Endodermal cell (in vitro differentiated cells): ENCODE measurements around the gene MST1. TPM values are rescaled to one million over a fixed set of nuclear protein-coding genes. Genes with fewer than 3 reads are reported as not detected.

Source experiments
- DNase-seq: peaks from one replicate; pipeline ENCODE4 v3.0.0-alpha.2; 2017
- H3K27ac ChIP-seq: 2 replicates; pipeline ENCODE4 v1.5.1; 2013; ENCODE audit warnings: mild to moderate bottlenecking, low read depth, low read length, moderate library complexity
- H3K27me3 ChIP-seq: 2 replicates; pipeline ENCODE4 v1.6.1; 2013; ENCODE audit warnings: mild to moderate bottlenecking, low read length, moderate library complexity; ENCODE audit not compliant: insufficient read depth, control insufficient read depth, poor library complexity, severe bottlenecking
- H3K36me3 ChIP-seq: 2 replicates; pipeline ENCODE4 v1.7.0; 2013; ENCODE audit warnings: mild to moderate bottlenecking, low read length, moderate library complexity; ENCODE audit not compliant: control insufficient read depth, insufficient read depth
- H3K4me1 ChIP-seq: one replicate; pipeline ENCODE4 v1.7.0; 2013; ENCODE audit warnings: low read length; ENCODE audit not compliant: control insufficient read depth, insufficient read depth
- H3K4me3 ChIP-seq: 2 replicates; pipeline ENCODE4 v1.5.1; 2013; ENCODE audit warnings: mild to moderate bottlenecking, low read length, moderate library complexity
- H3K9ac ChIP-seq: 2 replicates; pipeline ENCODE4 v1.6.1; 2013; ENCODE audit warnings: mild to moderate bottlenecking, low read length, moderate library complexity; ENCODE audit not compliant: poor library complexity, severe bottlenecking; ENCODE audit errors: extremely low read depth
- H3K9me3 ChIP-seq: 2 replicates; pipeline ENCODE4 v1.6.1; 2013; ENCODE audit warnings: mild to moderate bottlenecking, low read length, moderate library complexity; ENCODE audit not compliant: control insufficient read depth
- H3K27ac Mint-ChIP-seq: 2 replicates; pipeline ENCODE4 v1.8.0; 2020; ENCODE audit warnings: mixed read lengths
- H3K27me3 Mint-ChIP-seq: 2 replicates; pipeline ENCODE4 v1.8.0; 2021; ENCODE audit warnings: mild to moderate bottlenecking, mixed read lengths; ENCODE audit not compliant: insufficient read depth
- H3K36me3 Mint-ChIP-seq: 2 replicates; pipeline ENCODE4 v1.8.0; 2020; ENCODE audit warnings: low read depth, mixed read lengths
- H3K4me1 Mint-ChIP-seq: 2 replicates; pipeline ENCODE4 v1.8.0; 2020; ENCODE audit warnings: mixed read lengths
- H3K4me3 Mint-ChIP-seq: 2 replicates; pipeline ENCODE4 v1.8.0; 2020; ENCODE audit warnings: mild to moderate bottlenecking, moderate library complexity, mixed read lengths
- H3K9me3 Mint-ChIP-seq: 2 replicates; pipeline ENCODE4 v1.8.0; 2020; ENCODE audit warnings: mild to moderate bottlenecking, mixed read lengths
- WGBS, 2 experiments: methylation state at CpG; one replicate each; pipeline versions ENCODE4 v1.1.5 to v1.1.7; 2013; ENCODE audit warnings: missing lambda C conversion rate in 2 of 2, mixed read lengths in 1 of 2; ENCODE audit not compliant: insufficient coverage in 1 of 2, insufficient read length in 1 of 2; 5-methylcytosine and 5-hydroxymethylcytosine counted together
- total RNA-seq, 2 donors: library from RNA; stranded (reverse); fragmentation: NEBNext Ultra II Directional in 1 of 2; extraction: Animal tissue kit (Norgen Biotek cat#: 25700) in 1 of 2; gene quantifications; 2 replicates in 1 of 2; 3 replicates in 1 of 2; pipeline ENCODE4 v1.2.1, GENCODE V29; 2021
- TF ChIP-seq, protein P1 (sequence below): fragments of 200-600 bp; sonication (generic); conservative IDR thresholded peaks from 2 replicates; pipeline ENCODE4 v1.5.0; 2021; ENCODE audit warnings: antibody characterized with exemption, mild to moderate bottlenecking

MST1 gene
- total RNA-seq, 2 donors from 2014 or later = 30.8 to 35.5 TPM

DNA sequence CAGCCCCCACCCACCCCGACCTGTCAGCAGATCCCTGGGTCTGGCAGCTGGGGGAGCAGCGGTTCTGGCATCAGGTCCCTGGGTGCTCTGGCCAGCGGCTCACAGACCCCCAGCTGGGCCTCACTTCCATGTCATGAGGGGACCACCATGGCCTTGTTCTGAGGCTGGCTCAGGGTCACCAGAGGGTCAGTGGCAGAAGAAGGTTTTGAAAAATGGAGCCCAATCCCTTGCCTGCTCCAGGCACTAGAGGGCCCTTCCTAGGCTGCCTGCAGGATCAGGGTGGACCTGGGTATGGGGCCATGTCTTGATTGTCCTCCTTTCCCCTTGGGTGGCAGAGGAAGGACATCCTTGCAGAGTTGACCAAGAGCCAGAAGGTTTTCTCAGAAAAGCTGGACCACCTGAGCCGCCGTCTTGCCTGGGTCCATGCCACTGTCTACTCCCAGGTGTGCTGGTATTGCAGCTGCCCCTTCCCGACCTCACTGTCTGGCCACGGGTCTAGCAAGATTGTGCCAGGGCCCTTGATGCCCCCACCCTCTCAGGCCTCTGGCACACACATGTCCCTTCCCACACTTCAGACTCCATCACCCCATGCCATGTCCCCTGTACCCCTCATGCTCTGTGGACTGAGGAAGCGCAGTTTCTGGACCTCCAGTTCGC is 17.3 kb upstream of the MST1 start:
- Mint-ChIP-seq H3K4me1 (no peaks in the 10 kb centered on the region), H3K27me3 (no peaks in the 10 kb centered on the region), H3K9me3 (no peaks in the 10 kb centered on the region), H3K36me3 (peaks cover 12% of the 10 kb centered on the region), H3K27ac (no peak overlapping the region), H3K4me3 (no peak overlapping the region)
- Histone ChIP-seq H3K4me3 (no peak overlapping the region), H3K4me1 (no peaks in the 10 kb centered on the region), H3K36me3 (peaks cover 5% of the 10 kb centered on the region), H3K9ac (no peak overlapping the region), H3K9me3 (no peaks in the 10 kb centered on the region), H3K27ac (no peak overlapping the region), H3K27me3 (no peaks in the 10 kb centered on the region)
- TF ChIP-seq, protein P1, sequence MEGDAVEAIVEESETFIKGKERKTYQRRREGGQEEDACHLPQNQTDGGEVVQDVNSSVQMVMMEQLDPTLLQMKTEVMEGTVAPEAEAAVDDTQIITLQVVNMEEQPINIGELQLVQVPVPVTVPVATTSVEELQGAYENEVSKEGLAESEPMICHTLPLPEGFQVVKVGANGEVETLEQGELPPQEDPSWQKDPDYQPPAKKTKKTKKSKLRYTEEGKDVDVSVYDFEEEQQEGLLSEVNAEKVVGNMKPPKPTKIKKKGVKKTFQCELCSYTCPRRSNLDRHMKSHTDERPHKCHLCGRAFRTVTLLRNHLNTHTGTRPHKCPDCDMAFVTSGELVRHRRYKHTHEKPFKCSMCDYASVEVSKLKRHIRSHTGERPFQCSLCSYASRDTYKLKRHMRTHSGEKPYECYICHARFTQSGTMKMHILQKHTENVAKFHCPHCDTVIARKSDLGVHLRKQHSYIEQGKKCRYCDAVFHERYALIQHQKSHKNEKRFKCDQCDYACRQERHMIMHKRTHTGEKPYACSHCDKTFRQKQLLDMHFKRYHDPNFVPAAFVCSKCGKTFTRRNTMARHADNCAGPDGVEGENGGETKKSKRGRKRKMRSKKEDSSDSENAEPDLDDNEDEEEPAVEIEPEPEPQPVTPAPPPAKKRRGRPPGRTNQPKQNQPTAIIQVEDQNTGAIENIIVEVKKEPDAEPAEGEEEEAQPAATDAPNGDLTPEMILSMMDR = no peak
- WGBS, 2 experiments = 91 to 100% methylated on average over 6 to 9 of the region's 9 CpGs
- no peak for DNase-seq

DNA sequence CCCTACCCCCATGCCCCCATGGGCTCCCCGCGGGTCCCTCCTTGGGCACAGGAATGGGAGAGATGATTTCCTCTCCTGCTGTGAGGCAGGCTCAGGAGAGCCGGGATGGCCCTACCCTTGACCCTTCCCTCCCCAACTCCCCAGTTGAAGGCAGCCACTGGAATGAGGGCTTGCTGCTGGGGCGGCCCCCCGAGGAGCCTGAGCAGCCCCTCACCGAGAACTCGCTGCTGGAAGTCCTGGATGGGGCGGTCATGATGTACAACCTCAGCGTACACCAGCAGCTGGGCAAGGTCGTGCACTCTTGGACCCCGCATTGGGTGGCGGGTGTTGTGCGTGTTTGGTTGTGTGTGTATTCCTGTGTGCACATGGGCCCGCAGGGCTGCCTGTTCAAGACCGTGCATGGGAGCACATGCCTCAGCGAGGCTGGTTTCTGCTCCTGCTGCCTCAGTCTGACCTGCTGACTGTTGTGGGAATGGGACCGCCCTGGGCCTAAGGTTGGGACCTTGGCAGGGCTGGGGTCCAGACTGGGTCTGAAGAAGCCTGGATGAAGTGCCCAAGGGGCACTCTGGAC is 16.2 kb upstream of the MST1 start:
- H3K4me3 ChIP-seq = no peak overlapping the region
- Mint-ChIP-seq H3K27me3 (no peaks in the 10 kb centered on the region), H3K9me3 (no peaks in the 10 kb centered on the region), H3K4me1 (no peaks in the 10 kb centered on the region), H3K27ac (no peak overlapping the region), H3K36me3 (peaks cover 16% of the 10 kb centered on the region), H3K4me3 (no peak overlapping the region)
- 93 to 95% methylated on average over 9 to 17 of the region's 17 CpGs for WGBS, 2 experiments
- no peaks in the 10 kb centered on the region for H3K27me3 ChIP-seq
- no peaks in the 10 kb centered on the region for H3K9me3 ChIP-seq
- no peak for DNase-seq
- no peak overlapping the region for H3K27ac ChIP-seq
- H3K9ac ChIP-seq = no peak overlapping the region
- TF ChIP-seq, protein P1 = no peak
- H3K36me3 ChIP-seq = peaks cover 5% of the 10 kb centered on the region
- H3K4me1 ChIP-seq = no peaks in the 10 kb centered on the region

DNA sequence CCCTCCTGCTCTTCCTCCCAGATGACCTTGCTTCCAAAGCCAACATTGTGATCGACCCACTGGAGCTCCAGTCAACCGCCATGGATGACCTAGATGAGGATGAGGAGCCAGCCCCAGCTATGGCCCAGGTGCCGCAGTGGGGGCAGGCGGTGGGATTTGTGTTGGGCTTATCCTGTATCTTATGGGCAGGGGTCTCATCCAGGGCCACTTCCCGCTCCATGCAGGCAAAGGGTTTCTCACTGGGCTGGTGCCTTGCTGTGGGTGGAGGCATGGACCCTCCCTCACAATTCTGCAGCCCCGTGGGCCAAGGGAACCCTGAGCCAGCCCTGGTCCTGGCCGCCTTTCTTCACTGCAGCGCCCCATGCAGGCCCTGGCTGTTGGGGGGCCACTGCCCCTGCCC is 15.4 kb upstream of the MST1 start:
- 93 to 94% methylated on average over 5 to 8 of the region's 8 CpGs for WGBS, 2 experiments
- H3K9me3 ChIP-seq = no peaks in the 10 kb centered on the region
- no peaks in the 10 kb centered on the region for H3K9me3 Mint-ChIP-seq
- no peak overlapping the region for H3K9ac ChIP-seq
- H3K27ac Mint-ChIP-seq = no peak overlapping the region
- TF ChIP-seq, protein P1 = no peak
- no peak for DNase-seq
- no peak overlapping the region for H3K4me3 Mint-ChIP-seq
- no peak overlapping the region for H3K4me3 ChIP-seq
- H3K27me3 ChIP-seq = no peaks in the 10 kb centered on the region
- H3K27me3 Mint-ChIP-seq = no peaks in the 10 kb centered on the region
- no peak overlapping the region for H3K27ac ChIP-seq
- H3K4me1 Mint-ChIP-seq = no peaks in the 10 kb centered on the region
- H3K36me3 ChIP-seq = peaks cover 5% of the 10 kb centered on the region
- H3K4me1 ChIP-seq = no peaks in the 10 kb centered on the region
- H3K36me3 Mint-ChIP-seq = peaks cover 17% of the 10 kb centered on the region
